MCF 10A (cell line): Measurements from ENCODE around the gene ISM1. TPM values are rescaled to one million over a fixed set of nuclear protein-coding genes. Genes with fewer than 3 reads are reported as not detected.

Experiments used
- BruUV-seq: library from RNA; stranded (reverse); fragments of 400-500 nt; replicated peaks from 2 replicates; lab custom pipeline; 2021; lab: Mats Ljungman, UMichigan
- CTCF ChIA-PET: fragments of 300-600 bp; sonication (Branson Sonifier 250); formaldehyde crosslinking; extraction: SDS; loops from one replicate; lab custom pipeline; 2021; ENCODE audit warnings: antibody characterized with exemption, inconsistent platforms; lab: Yijun Ruan, JAX
- POLR2A ChIA-PET: fragments of 300-600, 350-650 bp; sonication (Branson Sonifier 250); formaldehyde crosslinking; extraction: SDS; loops from one replicate; lab custom pipeline; 2020; ENCODE audit warnings: antibody characterized with exemption, inconsistent platforms; lab: Yijun Ruan, JAX
- DNase-seq: peaks from one replicate; pipeline ENCODE4 v3.0.0-alpha.2; 2018; ENCODE audit not compliant: unreplicated experiment
- H3K27ac Mint-ChIP-seq: one replicate; pipeline ENCODE4 v1.8.0; 2022; ENCODE audit warnings: mild to moderate bottlenecking, low read depth, mixed read lengths; ENCODE audit not compliant: unreplicated experiment
- H3K27me3 Mint-ChIP-seq: one replicate; pipeline ENCODE4 v1.8.0; 2022; ENCODE audit warnings: mixed read lengths; ENCODE audit not compliant: insufficient read depth, unreplicated experiment
- H3K36me3 Mint-ChIP-seq: one replicate; pipeline ENCODE4 v1.8.0; 2022; ENCODE audit warnings: mild to moderate bottlenecking, moderate library complexity, mixed read lengths; ENCODE audit not compliant: insufficient read depth, unreplicated experiment
- H3K4me1 Mint-ChIP-seq: one replicate; pipeline ENCODE4 v1.8.0; 2022; ENCODE audit warnings: mixed read lengths; ENCODE audit not compliant: insufficient read depth, unreplicated experiment
- H3K4me3 Mint-ChIP-seq: one replicate; pipeline ENCODE4 v1.8.0; 2022; ENCODE audit warnings: mild to moderate bottlenecking, moderate library complexity, mixed read lengths; ENCODE audit not compliant: unreplicated experiment
- H3K9me3 Mint-ChIP-seq: one replicate; pipeline ENCODE4 v1.8.0; 2022; ENCODE audit warnings: mixed read lengths; ENCODE audit not compliant: unreplicated experiment
- intact Hi-C: fragments of 100-400 bp; cut with micrococcal nuclease; formaldehyde crosslinking; loops from 2 replicates; pipeline ENCODE4 v1.14.1; 2022
- total RNA-seq: library from RNA; stranded (reverse); gene quantifications from 2 replicates; pipeline ENCODE4 v1.2.3, GENCODE V29; 2022
- TF ChIP-seq, protein P1 (sequence below): fragments of 200-600 bp; IDR thresholded peaks from one replicate; pipeline ENCODE4 v1.8.0; 2022; ENCODE audit warnings: antibody characterized with exemption, mild to moderate bottlenecking; ENCODE audit not compliant: unreplicated experiment

The ISM1 gene
- total RNA-seq, 1 experiment from 2014 or later = 1.0 TPM

GRCh38 chr20:13222319-13222716 lies 1.2 kb downstream of the ISM1 start:
- Mint-ChIP-seq H3K36me3 (no peaks in the 10 kb centered on the region), H3K9me3 (peaks cover 10% of the 10 kb centered on the region), H3K27ac (no peak overlapping the region), H3K4me1 (peaks cover 6% of the 10 kb centered on the region), H3K27me3 (no peaks in the 10 kb centered on the region), H3K4me3 (peak overlapping the region; percentile 78)
- TF ChIP-seq, protein P1, sequence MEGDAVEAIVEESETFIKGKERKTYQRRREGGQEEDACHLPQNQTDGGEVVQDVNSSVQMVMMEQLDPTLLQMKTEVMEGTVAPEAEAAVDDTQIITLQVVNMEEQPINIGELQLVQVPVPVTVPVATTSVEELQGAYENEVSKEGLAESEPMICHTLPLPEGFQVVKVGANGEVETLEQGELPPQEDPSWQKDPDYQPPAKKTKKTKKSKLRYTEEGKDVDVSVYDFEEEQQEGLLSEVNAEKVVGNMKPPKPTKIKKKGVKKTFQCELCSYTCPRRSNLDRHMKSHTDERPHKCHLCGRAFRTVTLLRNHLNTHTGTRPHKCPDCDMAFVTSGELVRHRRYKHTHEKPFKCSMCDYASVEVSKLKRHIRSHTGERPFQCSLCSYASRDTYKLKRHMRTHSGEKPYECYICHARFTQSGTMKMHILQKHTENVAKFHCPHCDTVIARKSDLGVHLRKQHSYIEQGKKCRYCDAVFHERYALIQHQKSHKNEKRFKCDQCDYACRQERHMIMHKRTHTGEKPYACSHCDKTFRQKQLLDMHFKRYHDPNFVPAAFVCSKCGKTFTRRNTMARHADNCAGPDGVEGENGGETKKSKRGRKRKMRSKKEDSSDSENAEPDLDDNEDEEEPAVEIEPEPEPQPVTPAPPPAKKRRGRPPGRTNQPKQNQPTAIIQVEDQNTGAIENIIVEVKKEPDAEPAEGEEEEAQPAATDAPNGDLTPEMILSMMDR = no peak
- ChIA-PET CTCF (interaction anchor here (0.5 to 2.4 kb wide), 2 partner anchors 80 to 585 kb away, joined by 3 to 9 read pairs; no protein-coding TSS in a partner anchor), POLR2A (interaction anchor here (1.4 kb wide), 1 partner anchor 64 kb away, joined by 12 read pairs; no protein-coding TSS in a partner anchor)
- BruUV-seq = no TSS peak
- no peak for DNase-seq
- intact Hi-C loops = no loop called here

GRCh38 chr20:13223736-13224520 lies 2.9 kb downstream of the ISM1 start:
- no TSS peak for BruUV-seq
- ChIA-PET CTCF (interaction anchor here (1.0 to 1.4 kb wide), 3 partner anchors 39 to 79 kb away, joined by 4 to 5 read pairs (median 5); no protein-coding TSS in a partner anchor), POLR2A (interaction anchor here (1.1 to 1.2 kb wide), 2 partner anchors 11 to 24 kb away, joined by 3 to 4 read pairs; no protein-coding TSS in a partner anchor)
- no peak for DNase-seq
- Mint-ChIP-seq H3K36me3 (no peaks in the 10 kb centered on the region), H3K4me3 (no peak overlapping the region), H3K27me3 (no peaks in the 10 kb centered on the region), H3K9me3 (peaks cover 10% of the 10 kb centered on the region), H3K27ac (no peak overlapping the region), H3K4me1 (peaks cover 9% of the 10 kb centered on the region)
- intact Hi-C loops = no loop called here
- TF ChIP-seq, protein P1 = no peak

DNA sequence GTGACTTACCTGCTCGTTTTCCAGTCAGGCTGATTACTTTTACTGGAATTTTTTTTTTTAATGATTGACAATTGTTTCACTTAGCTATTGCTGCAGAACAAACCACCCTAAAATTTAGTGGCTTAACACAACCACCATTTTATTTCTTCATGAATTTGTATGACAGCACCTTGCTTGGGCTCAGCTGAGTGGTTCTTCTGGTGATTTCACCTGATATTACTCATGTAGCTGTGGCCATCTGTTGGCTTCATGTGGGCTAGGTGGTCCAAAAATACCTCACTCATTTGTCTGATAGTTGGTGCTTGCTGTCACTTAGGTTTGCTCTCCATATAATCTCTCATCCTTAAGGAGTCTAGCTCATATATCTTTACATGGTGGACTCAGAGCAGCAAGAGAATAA lies 5.3 kb downstream of the ISM1 start:
- POLR2A ChIA-PET = no interaction called here

GRCh38 chr20:13228771-13229170 lies 7.7 kb downstream of the ISM1 start:
- TF ChIP-seq, protein P1 = no peak
- Mint-ChIP-seq H3K27me3 (no peaks in the 10 kb centered on the region), H3K4me1 (peaks cover 18% of the 10 kb centered on the region), H3K27ac (no peak overlapping the region), H3K36me3 (no peaks in the 10 kb centered on the region), H3K9me3 (peaks cover 10% of the 10 kb centered on the region), H3K4me3 (no peak overlapping the region)
- no TSS peak for BruUV-seq
- DNase-seq = no peak
- ChIA-PET CTCF (interaction anchor here (0.7 kb wide), 1 partner anchor 32 kb away, joined by 6 read pairs; no protein-coding TSS in a partner anchor), POLR2A (interaction anchor here (0.5 kb wide), 1 partner anchor 26 kb away, joined by 3 read pairs; no protein-coding TSS in a partner anchor)
- intact Hi-C loops = no loop called here

More for the DNA sequence above, 5.3 kb downstream of the ISM1 start:
- H3K4me3 Mint-ChIP-seq = no peak overlapping the region
- no peaks in the 10 kb centered on the region for H3K36me3 Mint-ChIP-seq
- intact Hi-C loops = no loop called here
- H3K27ac Mint-ChIP-seq = no peak overlapping the region
- peaks cover 10% of the 10 kb centered on the region for H3K9me3 Mint-ChIP-seq
- H3K27me3 Mint-ChIP-seq = no peaks in the 10 kb centered on the region
- CTCF ChIA-PET = interaction anchor here (0.7 to 1.2 kb wide), 3 partner anchors 17 to 315 kb away, joined by 3 read pairs; no protein-coding TSS in a partner anchor
- no TSS peak for BruUV-seq
- DNase-seq = no peak
- TF ChIP-seq, protein P1 = no peak
- peaks cover 19% of the 10 kb centered on the region for H3K4me1 Mint-ChIP-seq
